Measurements from ENCODE around the gene AKT1.

Gene AKT1

GRCh38 chr14:104800771-104801519, 5.4 kb upstream of the AKT1 start, which contains the start of gene ZBTB42:
Gene ZBTB42 (plus strand): TSS chr14:104801101. CDS start chr14:104801198, 97 bp downstream.
- H3K4me3 ChIP-seq (ENCODE audit: low read depth, low read length), result peak within 1 kb of the TSS; percentile 64
- ChIA-PET POLR2A (interaction anchor here (0.7 kb wide), 1 partner anchor 9 kb away, joined by 4 read pairs; no protein-coding TSS in a partner anchor), CTCF (interaction anchor here (0.7 to 5.0 kb wide), 7 partner anchors 10 to 32 kb away, joined by 4 to 18 read pairs (median 5); no protein-coding TSS in a partner anchor)
- no peak for DNase-seq (ENCODE audit: low read depth, low spot score)
- no peak for TF ChIP-seq CTCF (IDR thresholded peaks at IDR 0.05; ENCODE audit: insufficient read depth, low read length, missing control alignments)

GRCh38 chr14:104800015-104800770, 4.6 kb upstream of the AKT1 start:
- CTCF ChIA-PET, result interaction anchor here (0.7 to 5.0 kb wide), 6 partner anchors 9 to 31 kb away, joined by 4 to 18 read pairs (median 5); no protein-coding TSS in a partner anchor
- no peak for DNase-seq (ENCODE audit: low read depth, low spot score)

GRCh38 chr14:104799244-104800014, 3.9 kb upstream of the AKT1 start:
- DNase-seq (ENCODE audit: low read depth, low spot score), result no peak
- CTCF ChIA-PET, result interaction anchor here (2.0 to 5.0 kb wide), 3 partner anchors 12 to 27 kb away, joined by 5 to 18 read pairs (median 9); no protein-coding TSS in a partner anchor
- TF ChIP-seq CTCF (IDR thresholded peaks at IDR 0.05; ENCODE audit: insufficient read depth, low read length, missing control alignments), result peak; percentile 13
- H3K4me3 ChIP-seq (ENCODE audit: low read depth, low read length), result peak overlapping the region; percentile 64
- POLR2A ChIA-PET, result no interaction called here

More at GRCh38 chr14:104800015-104800770, 4.6 kb upstream of the AKT1 start:
- TF ChIP-seq CTCF (IDR thresholded peaks at IDR 0.05; ENCODE audit: insufficient read depth, low read length, missing control alignments), result peak; percentile 76
- POLR2A ChIA-PET, result interaction anchor here (0.7 kb wide), 1 partner anchor 8 kb away, joined by 4 read pairs; no protein-coding TSS in a partner anchor
- peak overlapping the region; percentile 64 for H3K4me3 ChIP-seq (ENCODE audit: low read depth, low read length)

- ChIA-PET CTCF (interaction anchor here (0.9 to 5.0 kb wide), 4 partner anchors 13 to 31 kb away, joined by 4 to 18 read pairs (median 7); no protein-coding TSS in a partner anchor), POLR2A (no interaction called here)
- DNase-seq (ENCODE audit: low read depth, low spot score), result no peak
- no peak for TF ChIP-seq CTCF (IDR thresholded peaks at IDR 0.05; ENCODE audit: insufficient read depth, low read length, missing control alignments)
- H3K4me3 ChIP-seq (ENCODE audit: low read depth, low read length), result no peak overlapping the region
These were observed 3.0 kb upstream of the AKT1 start for GRCh38 chr14:104798300-104799243.

Measured in AG04449 (cell line).